Measurements from ENCODE around the gene EFL1.

GRCh38 chr15:82186161-82186560 is 76.4 kb downstream of the EFL1 start:
- TF ChIP-seq CTCF (conservative IDR thresholded peaks at IDR 0.05) (no peak), EZH2 (IDR thresholded peaks at IDR 0.05; ENCODE audit: low read depth) (no peak)
